Astrocyte (in vitro differentiated cells and primary cell): ENCODE measurements around the gene CHAF1A. TPM values are rescaled to one million over a fixed set of nuclear protein-coding genes. Genes with fewer than 3 reads are reported as not detected.
A peak's percentile ranks its signal among the peaks of the same experiment; 100 is the strongest.

Experiments used
- DNase-seq: peaks from one replicate; pipeline ENCODE4 v3.0.0-alpha.2; 2010; ENCODE audit warnings: low read depth
- FAIRE-seq: peaks from 2 replicates; lab custom pipeline; 2011; peaks lifted over from hg19 to GRCh38; lab: Jason Lieb, UNC
- H2AFZ ChIP-seq: 2 replicates; pipeline ENCODE4 v1.6.0; 2012; ENCODE audit warnings: low read depth, low read length, inconsistent platforms
- H3K27ac ChIP-seq: 2 replicates; pipeline ENCODE4 v1.5.1; 2011; ENCODE audit warnings: low read depth, low read length, inconsistent platforms
- H3K27me3 ChIP-seq: 2 replicates; pipeline ENCODE4 v1.6.0; 2011; ENCODE audit warnings: low read length, inconsistent platforms; ENCODE audit not compliant: insufficient read depth
- H3K36me3 ChIP-seq: 2 replicates; pipeline ENCODE4 v1.5.1; 2011; ENCODE audit warnings: low read length, inconsistent platforms; ENCODE audit not compliant: insufficient read depth
- H3K4me1 ChIP-seq: 2 replicates; pipeline ENCODE4 v1.5.1; 2011; ENCODE audit warnings: low read length, inconsistent platforms; ENCODE audit not compliant: insufficient read depth
- H3K4me2 ChIP-seq: 2 replicates; pipeline ENCODE4 v1.6.0; 2012; ENCODE audit warnings: low read length, inconsistent platforms
- H3K4me3 ChIP-seq: 2 replicates; pipeline ENCODE4 v1.5.1; 2011; ENCODE audit warnings: low read depth, mild to moderate bottlenecking, low read length, inconsistent platforms; ENCODE audit not compliant: insufficient read depth
- H3K79me2 ChIP-seq: 2 replicates; pipeline ENCODE4 v1.6.0; 2012; ENCODE audit warnings: mild to moderate bottlenecking, low read length, inconsistent platforms; ENCODE audit not compliant: insufficient read depth
- H3K9ac ChIP-seq: 2 replicates; pipeline ENCODE4 v1.6.0; 2012; ENCODE audit warnings: mild to moderate bottlenecking, low read length, inconsistent platforms
- H3K9me3 ChIP-seq: 2 replicates; pipeline ENCODE4 v1.5.1; 2012; ENCODE audit warnings: low read depth, mild to moderate bottlenecking, low read length, inconsistent platforms; ENCODE audit not compliant: insufficient read depth
- H4K20me1 ChIP-seq: 2 replicates; pipeline ENCODE4 v1.6.0; 2012; ENCODE audit warnings: low read length, inconsistent platforms; ENCODE audit not compliant: insufficient read depth
- H3K27ac Mint-ChIP-seq: one replicate; pipeline ENCODE4 v1.8.0; 2021; ENCODE audit warnings: mild to moderate bottlenecking, mixed read lengths; ENCODE audit not compliant: unreplicated experiment
- H3K27me3 Mint-ChIP-seq: one replicate; pipeline ENCODE4 v1.8.0; 2021; ENCODE audit warnings: low read depth, mixed read lengths; ENCODE audit not compliant: unreplicated experiment
- H3K36me3 Mint-ChIP-seq: one replicate; pipeline ENCODE4 v1.8.0; 2021; ENCODE audit warnings: low read depth, mixed read lengths; ENCODE audit not compliant: unreplicated experiment
- H3K4me1 Mint-ChIP-seq: one replicate; pipeline ENCODE4 v1.8.0; 2021; ENCODE audit warnings: low read depth, mixed read lengths; ENCODE audit not compliant: unreplicated experiment
- H3K4me3 Mint-ChIP-seq: one replicate; pipeline ENCODE4 v1.8.0; 2021; ENCODE audit warnings: mild to moderate bottlenecking, moderate library complexity, mixed read lengths; ENCODE audit not compliant: unreplicated experiment
- H3K9me3 Mint-ChIP-seq: one replicate; pipeline ENCODE4 v1.8.0; 2021; ENCODE audit warnings: mild to moderate bottlenecking, mixed read lengths; ENCODE audit not compliant: unreplicated experiment
- CTCF ChIP-seq: IDR thresholded peaks from 2 replicates; pipeline ENCODE4 v1.5.1; 2011; ENCODE audit warnings: low read depth, mild to moderate bottlenecking, inconsistent platforms, low read length, moderate library complexity; ENCODE audit not compliant: insufficient read depth
- EZH2 ChIP-seq: IDR thresholded peaks from 2 replicates; pipeline ENCODE4 v1.6.1; 2012; ENCODE audit warnings: mild to moderate bottlenecking, low read length, inconsistent platforms; ENCODE audit not compliant: insufficient read depth
- total RNA-seq: library from RNA; stranded (reverse); gene quantifications from 2 replicates; pipeline ENCODE4 v1.2.1, GENCODE V29; 2021

Gene CHAF1A
- total RNA-seq, 1 donor from 2014 or later = 8.5 TPM

GRCh38 chr19:4396949-4397783 lies 5.3 kb upstream of the CHAF1A start:
- FAIRE-seq = no peak

GRCh38 chr19:4399812-4400134 lies 2.7 kb upstream of the CHAF1A start:
- DNase-seq (no peak), FAIRE-seq (no peak)
- peaks cover 6% of the 10 kb centered on the region for H3K36me3 ChIP-seq
- no peaks in the 10 kb centered on the region for H3K9me3 ChIP-seq
- peaks cover 54% of the 10 kb centered on the region for H4K20me1 ChIP-seq
- H3K4me1 ChIP-seq = peaks cover 20% of the 10 kb centered on the region
- H3K79me2 ChIP-seq = peaks cover 77% of the 10 kb centered on the region
- H3K27me3 Mint-ChIP-seq = no peaks in the 10 kb centered on the region
- H3K4me1 Mint-ChIP-seq = peaks cover 10% of the 10 kb centered on the region
- no peaks in the 10 kb centered on the region for H3K36me3 Mint-ChIP-seq
- no peaks in the 10 kb centered on the region for H3K27me3 ChIP-seq
- H2AFZ ChIP-seq = peak overlapping the region; percentile 3
- peak overlapping the region; percentile 90 for H3K9ac ChIP-seq
- TF ChIP-seq EZH2 = no peak
- TF ChIP-seq CTCF = no peak
- peak overlapping the region; percentile 94 for H3K4me3 Mint-ChIP-seq
- peak overlapping the region; percentile 68 for H3K27ac Mint-ChIP-seq
- H3K27ac ChIP-seq = peak overlapping the region; percentile 79
- peaks cover 2% of the 10 kb centered on the region for H3K9me3 Mint-ChIP-seq
- peak overlapping the region; percentile 90 for H3K4me3 ChIP-seq
- H3K4me2 ChIP-seq = peak overlapping the region; percentile 96

More at GRCh38 chr19:4396949-4397783, 5.3 kb upstream of the CHAF1A start:
- peaks cover 71% of the 10 kb centered on the region for H4K20me1 ChIP-seq
- H3K9ac ChIP-seq = peak overlapping the region; percentile 10
- no peak overlapping the region for H2AFZ ChIP-seq
- H3K36me3 ChIP-seq = peaks cover 6% of the 10 kb centered on the region
- H3K4me3 ChIP-seq = no peak overlapping the region
- H3K9me3 ChIP-seq = no peaks in the 10 kb centered on the region
- no peaks in the 10 kb centered on the region for H3K27me3 Mint-ChIP-seq
- H3K4me1 Mint-ChIP-seq = peaks cover 15% of the 10 kb centered on the region
- H3K4me1 ChIP-seq = peaks cover 21% of the 10 kb centered on the region
- DNase-seq = no peak
- TF ChIP-seq EZH2 = no peak
- TF ChIP-seq CTCF = no peak
- peaks cover 4% of the 10 kb centered on the region for H3K36me3 Mint-ChIP-seq
- no peak overlapping the region for H3K27ac Mint-ChIP-seq
- peaks cover 2% of the 10 kb centered on the region for H3K9me3 Mint-ChIP-seq
- H3K4me2 ChIP-seq = peak overlapping the region; percentile 45
- H3K27me3 ChIP-seq = no peaks in the 10 kb centered on the region
- peaks cover 80% of the 10 kb centered on the region for H3K79me2 ChIP-seq
- H3K4me3 Mint-ChIP-seq = peak overlapping the region; percentile 10
- H3K27ac ChIP-seq = no peak overlapping the region
